DND-41 (cell line): ENCODE data around the gene ALDH1A2.

Experiments
- CTCF ChIP-seq: IDR thresholded peaks from 2 replicates; pipeline ENCODE4 v1.5.1; 2012; ENCODE audit warnings: borderline replicate concordance, low read length, moderate library complexity, mild to moderate bottlenecking; ENCODE audit not compliant: poor library complexity, severe bottlenecking; ENCODE audit errors: extremely low read depth
- EZH2 ChIP-seq: IDR thresholded peaks from 3 replicates; pipeline ENCODE4 v1.6.1; 2012; ENCODE audit warnings: borderline replicate concordance, low read depth, mild to moderate bottlenecking, moderate library complexity, low read length, inconsistent platforms; ENCODE audit not compliant: severe bottlenecking

GRCh38 chr15:57953874-57954273 lies 111.6 kb downstream of the ALDH1A2 start:
- TF ChIP-seq CTCF (no peak), EZH2 (no peak)
